A549 (cell line): ENCODE data around the gene ZC2HC1B.

ENCODE experiments used
- CEBPB ChIP-seq, 2 experiments: fragments of >200 bp in 1 of 2; sonication (Bioruptor Twin) in 1 of 2; formaldehyde crosslinking in 1 of 2; IDR thresholded peaks; 2 replicates each; pipeline ENCODE4 v1.6.1; 2012 to 2016
- MAZ ChIP-seq: fragments of 150-350 bp; IDR thresholded peaks from 2 replicates; pipeline ENCODE4 v1.6.1; 2014; ENCODE audit warnings: antibody characterized with exemption, low read depth, low read length, borderline replicate concordance
- POLR2AphosphoS2 ChIP-seq: conservative IDR thresholded peaks from 2 replicates; pipeline ENCODE4 v1.6.1; 2012; ENCODE audit warnings: low read length, improper control_type of control experiment, inconsistent platforms
- RFX5 ChIP-seq: fragments of 450-650 bp; IDR thresholded peaks from 2 replicates; pipeline ENCODE4 v1.7.1; 2014; ENCODE audit warnings: antibody characterized with exemption, mild to moderate bottlenecking, moderate library complexity
- TF ChIP-seq, protein P1 (sequence below): fragments of >200 bp; sonication (Bioruptor Twin); formaldehyde crosslinking; IDR thresholded peaks from 3 replicates; pipeline ENCODE4 v1.5.1; 2016

DNA sequence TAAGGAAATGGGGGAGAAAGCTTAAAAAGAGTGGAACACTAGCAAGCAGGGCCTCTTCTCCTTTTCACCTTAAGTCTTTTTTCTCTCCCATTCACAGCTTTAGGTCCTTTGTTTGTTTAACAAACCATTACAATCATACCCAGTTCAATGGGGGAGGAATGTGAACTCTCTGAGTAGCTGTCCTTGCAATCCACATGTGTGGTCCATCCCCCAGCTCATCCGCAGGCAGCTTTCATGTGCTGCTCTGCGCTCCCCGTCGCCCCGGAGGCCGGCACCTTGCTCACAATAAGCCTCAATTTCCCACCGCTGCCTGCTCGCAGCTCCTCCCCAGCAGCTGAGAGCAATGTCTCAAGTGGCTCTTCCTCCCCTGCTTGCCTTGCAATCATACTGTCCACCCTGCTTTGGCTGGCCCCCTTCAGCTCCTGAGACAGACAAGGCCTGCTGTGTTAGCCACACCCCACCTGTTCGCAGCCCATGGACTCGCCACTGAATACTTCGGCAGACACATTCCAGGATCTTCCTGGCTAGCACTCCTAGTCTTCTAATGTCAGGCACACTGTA lies 94.6 kb downstream of the ZC2HC1B start:
- no peak for TF ChIP-seq MAZ
- no peak for TF ChIP-seq POLR2AphosphoS2
- TF ChIP-seq RFX5: no peak
- TF ChIP-seq, protein P1, sequence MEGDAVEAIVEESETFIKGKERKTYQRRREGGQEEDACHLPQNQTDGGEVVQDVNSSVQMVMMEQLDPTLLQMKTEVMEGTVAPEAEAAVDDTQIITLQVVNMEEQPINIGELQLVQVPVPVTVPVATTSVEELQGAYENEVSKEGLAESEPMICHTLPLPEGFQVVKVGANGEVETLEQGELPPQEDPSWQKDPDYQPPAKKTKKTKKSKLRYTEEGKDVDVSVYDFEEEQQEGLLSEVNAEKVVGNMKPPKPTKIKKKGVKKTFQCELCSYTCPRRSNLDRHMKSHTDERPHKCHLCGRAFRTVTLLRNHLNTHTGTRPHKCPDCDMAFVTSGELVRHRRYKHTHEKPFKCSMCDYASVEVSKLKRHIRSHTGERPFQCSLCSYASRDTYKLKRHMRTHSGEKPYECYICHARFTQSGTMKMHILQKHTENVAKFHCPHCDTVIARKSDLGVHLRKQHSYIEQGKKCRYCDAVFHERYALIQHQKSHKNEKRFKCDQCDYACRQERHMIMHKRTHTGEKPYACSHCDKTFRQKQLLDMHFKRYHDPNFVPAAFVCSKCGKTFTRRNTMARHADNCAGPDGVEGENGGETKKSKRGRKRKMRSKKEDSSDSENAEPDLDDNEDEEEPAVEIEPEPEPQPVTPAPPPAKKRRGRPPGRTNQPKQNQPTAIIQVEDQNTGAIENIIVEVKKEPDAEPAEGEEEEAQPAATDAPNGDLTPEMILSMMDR: no peak
- no peak for TF ChIP-seq CEBPB (IDR thresholded peaks at IDR 0.05)
